Osteocyte (in vitro differentiated cells): ENCODE data around the gene BEND4. TPM values are rescaled to one million over a fixed set of nuclear protein-coding genes. Genes with fewer than 3 reads are reported as not detected.

Experiments
- DNase-seq: peaks from one replicate; pipeline ENCODE4 v3.0.0; 2021; ENCODE audit warnings: mixed read lengths; ENCODE audit not compliant: unreplicated experiment; ENCODE audit errors: extremely low spot score
- H3K27ac Mint-ChIP-seq: one replicate; pipeline ENCODE4 v1.8.0; 2021; ENCODE audit warnings: mild to moderate bottlenecking, mixed read lengths; ENCODE audit not compliant: unreplicated experiment
- H3K27me3 Mint-ChIP-seq: one replicate; pipeline ENCODE4 v1.8.0; 2021; ENCODE audit warnings: mixed read lengths; ENCODE audit not compliant: unreplicated experiment
- H3K36me3 Mint-ChIP-seq: one replicate; pipeline ENCODE4 v1.8.0; 2021; ENCODE audit warnings: mixed read lengths; ENCODE audit not compliant: unreplicated experiment
- H3K4me1 Mint-ChIP-seq: one replicate; pipeline ENCODE4 v1.8.0; 2021; ENCODE audit warnings: mixed read lengths; ENCODE audit not compliant: unreplicated experiment
- H3K4me3 Mint-ChIP-seq: one replicate; pipeline ENCODE4 v1.8.0; 2021; ENCODE audit warnings: mild to moderate bottlenecking, moderate library complexity, mixed read lengths; ENCODE audit not compliant: unreplicated experiment
- H3K9me3 Mint-ChIP-seq: one replicate; pipeline ENCODE4 v1.8.0; 2021; ENCODE audit warnings: mixed read lengths; ENCODE audit not compliant: unreplicated experiment
- total RNA-seq: library from RNA; stranded (reverse); gene quantifications from 2 replicates; pipeline ENCODE4 v1.2.1, GENCODE V29; 2021
- TF ChIP-seq, protein P1 (sequence below): fragments of 200-600 bp; sonication (generic); IDR thresholded peaks from 2 replicates; pipeline ENCODE4 v1.5.0; 2021; ENCODE audit warnings: antibody characterized with exemption, mild to moderate bottlenecking, moderate library complexity

The BEND4 gene
- total RNA-seq, 1 donor from 2014 or later = not detected

GRCh38 chr4:42159271-42160001, 7.0 kb upstream of the BEND4 start:
- TF ChIP-seq, protein P1, sequence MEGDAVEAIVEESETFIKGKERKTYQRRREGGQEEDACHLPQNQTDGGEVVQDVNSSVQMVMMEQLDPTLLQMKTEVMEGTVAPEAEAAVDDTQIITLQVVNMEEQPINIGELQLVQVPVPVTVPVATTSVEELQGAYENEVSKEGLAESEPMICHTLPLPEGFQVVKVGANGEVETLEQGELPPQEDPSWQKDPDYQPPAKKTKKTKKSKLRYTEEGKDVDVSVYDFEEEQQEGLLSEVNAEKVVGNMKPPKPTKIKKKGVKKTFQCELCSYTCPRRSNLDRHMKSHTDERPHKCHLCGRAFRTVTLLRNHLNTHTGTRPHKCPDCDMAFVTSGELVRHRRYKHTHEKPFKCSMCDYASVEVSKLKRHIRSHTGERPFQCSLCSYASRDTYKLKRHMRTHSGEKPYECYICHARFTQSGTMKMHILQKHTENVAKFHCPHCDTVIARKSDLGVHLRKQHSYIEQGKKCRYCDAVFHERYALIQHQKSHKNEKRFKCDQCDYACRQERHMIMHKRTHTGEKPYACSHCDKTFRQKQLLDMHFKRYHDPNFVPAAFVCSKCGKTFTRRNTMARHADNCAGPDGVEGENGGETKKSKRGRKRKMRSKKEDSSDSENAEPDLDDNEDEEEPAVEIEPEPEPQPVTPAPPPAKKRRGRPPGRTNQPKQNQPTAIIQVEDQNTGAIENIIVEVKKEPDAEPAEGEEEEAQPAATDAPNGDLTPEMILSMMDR = no peak
- H3K4me3 Mint-ChIP-seq = no peak overlapping the region
- DNase-seq = no peak
- H3K27me3 Mint-ChIP-seq = peaks cover 26% of the 10 kb centered on the region
- no peaks in the 10 kb centered on the region for H3K36me3 Mint-ChIP-seq
- H3K9me3 Mint-ChIP-seq = no peaks in the 10 kb centered on the region
- no peak overlapping the region for H3K27ac Mint-ChIP-seq
- no peaks in the 10 kb centered on the region for H3K4me1 Mint-ChIP-seq

DNA sequence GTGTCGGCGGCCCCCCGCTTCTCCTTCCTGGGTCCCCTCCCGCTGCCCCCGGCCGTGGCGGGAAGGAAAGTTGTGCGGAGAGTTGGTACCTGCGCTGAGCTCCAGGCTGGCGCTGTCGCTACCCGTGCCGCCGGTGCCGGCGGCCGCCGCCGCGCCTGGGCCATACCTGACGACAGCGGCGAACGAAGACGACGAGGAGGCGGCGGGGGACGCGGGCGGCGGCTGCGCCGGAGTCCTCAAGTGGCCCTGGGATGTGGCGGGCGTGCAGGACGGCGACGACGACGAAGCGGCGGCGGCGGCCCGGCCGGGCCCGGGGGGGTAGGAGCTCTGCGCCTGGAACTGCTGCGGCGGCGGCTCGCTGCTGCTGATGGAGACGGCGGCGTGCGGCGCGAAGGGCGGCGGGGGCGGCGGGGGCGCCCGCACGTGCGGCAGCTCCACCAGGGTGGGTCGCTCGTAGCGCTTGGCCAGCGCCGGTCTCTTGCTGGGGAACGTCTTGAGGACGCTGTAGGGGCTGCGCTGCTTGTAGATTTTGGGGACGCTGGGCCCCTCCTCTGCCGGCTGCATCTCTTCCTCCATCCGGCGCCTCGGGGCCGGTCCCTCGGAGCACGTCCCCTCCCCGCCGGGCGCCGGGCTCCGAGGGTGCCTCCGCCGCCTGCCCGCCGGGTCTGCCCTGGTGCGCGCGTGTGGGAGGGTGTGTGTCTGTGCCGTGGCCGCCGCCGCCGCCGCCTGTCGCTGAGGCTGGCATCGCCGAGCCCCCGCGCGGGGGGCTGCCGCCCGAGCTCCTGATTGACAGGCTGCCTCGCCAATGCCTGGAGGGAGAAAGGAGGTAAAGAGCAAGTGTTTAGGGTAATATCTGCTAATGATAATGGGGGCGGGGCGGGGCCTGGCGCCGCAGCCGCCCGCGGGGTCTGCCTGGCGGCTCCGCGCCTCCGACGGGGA, 618 bp downstream of the BEND4 start:
- peak overlapping the region; percentile 60 for H3K4me3 Mint-ChIP-seq
- no peak for DNase-seq
- peaks cover 16% of the 10 kb centered on the region for H3K4me1 Mint-ChIP-seq
- no peak overlapping the region for H3K27ac Mint-ChIP-seq
- no peaks in the 10 kb centered on the region for H3K36me3 Mint-ChIP-seq
- H3K9me3 Mint-ChIP-seq = no peaks in the 10 kb centered on the region
- TF ChIP-seq, protein P1 = no peak
- peaks cover 69% of the 10 kb centered on the region for H3K27me3 Mint-ChIP-seq

GRCh38 chr4:42150653-42151567, 1.5 kb downstream of the BEND4 start:
- H3K36me3 Mint-ChIP-seq = no peaks in the 10 kb centered on the region
- peaks cover 16% of the 10 kb centered on the region for H3K4me1 Mint-ChIP-seq
- DNase-seq = no peak
- H3K27me3 Mint-ChIP-seq = peaks cover 71% of the 10 kb centered on the region
- H3K4me3 Mint-ChIP-seq = peak overlapping the region; percentile 69
- TF ChIP-seq, protein P1 = no peak
- no peaks in the 10 kb centered on the region for H3K9me3 Mint-ChIP-seq
- no peak overlapping the region for H3K27ac Mint-ChIP-seq

- Mint-ChIP-seq H3K9me3 (no peaks in the 10 kb centered on the region), H3K36me3 (no peaks in the 10 kb centered on the region), H3K4me1 (peaks cover 16% of the 10 kb centered on the region), H3K27ac (no peak overlapping the region), H3K4me3 (no peak overlapping the region), H3K27me3 (peaks cover 68% of the 10 kb centered on the region)
- DNase-seq = no peak
- TF ChIP-seq, protein P1 = no peak
Observed at GRCh38 chr4:42149004-42149403, 3.5 kb downstream of the BEND4 start.
